Ecto neural progenitor cell (in vitro differentiated cells): Measurements from ENCODE around the gene AP2A2.

Experiments used
- DNase-seq: peaks from one replicate; pipeline ENCODE4 v3.0.0-alpha.2; 2018; ENCODE audit warnings: low spot score

Gene AP2A2

GRCh38 chr11:1030086-1030485 is 104.4 kb downstream of the AP2A2 start:
- no peak for DNase-seq

- DNase-seq, result no peak
Measured at GRCh38 chr11:1030556-1030955, 104.9 kb downstream of the AP2A2 start.

- DNase-seq, result no peak
Measured at GRCh38 chr11:1031121-1031899, 105.6 kb downstream of the AP2A2 start.

GRCh38 chr11:1032310-1032891 is 106.7 kb downstream of the AP2A2 start:
- no peak for DNase-seq

- no peak for DNase-seq
Measured at GRCh38 chr11:1033016-1033798, 107.5 kb downstream of the AP2A2 start.

GRCh38 chr11:1034001-1034400 is 108.3 kb downstream of the AP2A2 start:
- DNase-seq, result no peak

DNA sequence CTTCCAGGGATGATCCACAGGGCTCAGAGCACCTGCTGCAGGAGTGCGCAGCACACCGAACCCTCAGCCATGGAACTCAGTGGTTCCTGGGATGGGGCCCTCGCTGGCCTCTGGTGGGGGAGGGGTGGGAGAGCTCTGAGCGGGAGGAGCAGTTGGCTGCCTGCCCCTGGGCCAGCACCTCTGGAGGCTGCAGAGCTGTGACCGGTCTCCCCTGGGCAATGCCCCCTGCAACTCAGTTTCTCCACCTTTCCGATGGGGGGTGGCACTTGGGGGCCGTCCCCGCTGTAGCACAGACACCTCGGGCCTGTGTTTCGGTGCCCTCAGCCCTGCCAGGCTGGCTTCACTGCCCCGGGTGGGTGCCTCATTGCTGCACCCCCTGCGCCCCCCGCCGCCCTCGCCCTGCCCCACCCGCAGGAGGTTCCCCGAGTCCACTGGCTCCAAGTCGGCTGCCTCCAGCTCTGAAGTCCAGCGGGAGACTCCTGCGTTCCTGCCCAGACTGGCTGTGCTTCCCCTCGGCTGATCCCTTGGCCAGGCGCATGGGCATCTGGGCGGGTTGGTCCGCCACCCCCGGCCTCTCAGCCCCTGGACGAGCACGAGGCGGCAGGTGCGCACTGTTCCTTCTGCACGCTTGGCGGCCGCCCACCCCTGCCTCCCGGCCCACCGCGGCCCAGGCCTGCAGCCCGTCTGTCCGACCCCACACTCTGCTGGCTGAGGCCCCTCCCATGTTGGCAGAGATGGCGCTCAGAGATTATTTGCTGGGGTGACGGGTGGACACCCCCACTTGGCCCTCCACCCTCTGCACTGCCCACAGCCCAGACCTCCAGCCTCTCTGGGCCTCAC is 109.0 kb downstream of the AP2A2 start:
- no peak for DNase-seq

- no peak for DNase-seq
Measured at GRCh38 chr11:1035577-1036283, 110.1 kb downstream of the AP2A2 start.

- no peak for DNase-seq
Measured at GRCh38 chr11:1036303-1036923, 110.7 kb downstream of the AP2A2 start, which contains the start of gene MUC6. TSS of gene MUC6 (minus strand) at chr11:1036718. CDS start at chr11:1036655, 63 bp downstream.

DNA sequence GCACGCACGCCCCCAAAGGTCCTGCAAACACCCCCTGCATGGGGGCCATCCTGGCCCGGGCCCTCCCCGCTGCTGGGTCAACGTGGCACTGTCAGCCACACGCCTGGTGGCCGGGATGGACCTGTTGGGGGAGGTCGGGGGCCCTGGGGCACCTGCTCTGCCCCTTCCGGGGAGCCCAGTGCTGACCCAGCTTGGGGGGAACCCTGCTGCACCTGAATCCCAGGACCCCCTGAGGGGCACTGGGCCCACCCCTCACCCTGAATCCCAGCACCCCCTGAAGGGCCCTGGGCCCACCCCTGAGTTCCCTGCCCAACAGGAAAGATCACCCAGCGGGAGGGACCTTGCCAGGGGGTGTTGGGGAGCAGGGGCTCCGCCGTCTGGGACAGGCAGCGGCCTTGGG is 111.3 kb downstream of the AP2A2 start:
- no peak for DNase-seq

DNA sequence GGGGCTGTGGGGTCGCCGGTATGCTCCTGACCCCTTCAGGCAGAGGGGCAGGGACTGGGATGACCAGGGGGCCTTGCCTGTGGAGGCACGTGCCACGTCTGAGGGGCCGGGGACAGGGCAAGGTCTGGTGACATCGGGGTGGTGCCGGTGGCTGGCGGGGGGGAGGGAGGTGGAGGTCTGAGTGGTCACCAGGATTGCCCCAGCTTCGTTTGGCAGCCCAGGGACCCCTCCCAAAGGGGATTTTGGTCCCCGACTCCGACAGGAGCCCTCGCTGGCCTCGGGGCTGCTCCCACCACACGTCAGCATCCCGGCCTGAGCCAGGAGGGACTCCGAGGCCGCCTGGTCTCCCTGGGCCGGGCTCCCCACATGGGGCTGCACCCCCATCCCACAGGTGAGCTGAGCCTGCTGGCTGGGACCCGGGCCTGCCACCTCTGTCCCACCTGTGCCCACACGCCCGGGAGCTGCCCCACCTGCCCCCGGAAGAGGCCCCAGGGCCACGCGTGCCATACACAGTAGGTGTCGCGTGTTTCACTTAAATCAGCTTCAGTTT is 111.9 kb downstream of the AP2A2 start:
- DNase-seq, result no peak

- no peak for DNase-seq
Measured at GRCh38 chr11:1038361-1038760, 112.7 kb downstream of the AP2A2 start.

DNA sequence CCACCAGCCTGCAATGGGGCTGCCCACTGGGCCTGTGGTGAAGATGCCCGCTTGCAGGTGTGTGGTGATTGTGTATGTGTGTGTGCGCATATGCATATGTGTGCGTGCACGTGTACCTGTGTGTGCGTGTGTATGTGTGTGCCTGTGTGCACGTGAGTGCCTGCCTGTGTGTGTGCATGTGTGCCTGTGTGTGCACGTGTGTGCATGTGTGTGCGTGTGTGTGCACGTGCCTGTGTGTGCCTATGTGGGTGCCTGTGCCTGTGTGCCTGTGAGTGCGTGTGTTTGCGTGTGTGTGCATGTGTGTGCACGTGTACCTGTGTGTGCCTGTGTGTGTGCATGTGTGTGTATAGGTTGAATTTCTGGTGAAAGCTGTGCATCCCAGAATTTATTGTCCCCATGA is 113.3 kb downstream of the AP2A2 start:
- DNase-seq, result no peak

GRCh38 chr11:1039481-1040427 is 114.1 kb downstream of the AP2A2 start:
- no peak for DNase-seq

- DNase-seq, result no peak
Measured at GRCh38 chr11:1040428-1041148, 114.9 kb downstream of the AP2A2 start.

- DNase-seq, result no peak
Measured at GRCh38 chr11:1041149-1041467, 115.4 kb downstream of the AP2A2 start.

GRCh38 chr11:1041471-1041870 is 115.8 kb downstream of the AP2A2 start:
- no peak for DNase-seq

DNA sequence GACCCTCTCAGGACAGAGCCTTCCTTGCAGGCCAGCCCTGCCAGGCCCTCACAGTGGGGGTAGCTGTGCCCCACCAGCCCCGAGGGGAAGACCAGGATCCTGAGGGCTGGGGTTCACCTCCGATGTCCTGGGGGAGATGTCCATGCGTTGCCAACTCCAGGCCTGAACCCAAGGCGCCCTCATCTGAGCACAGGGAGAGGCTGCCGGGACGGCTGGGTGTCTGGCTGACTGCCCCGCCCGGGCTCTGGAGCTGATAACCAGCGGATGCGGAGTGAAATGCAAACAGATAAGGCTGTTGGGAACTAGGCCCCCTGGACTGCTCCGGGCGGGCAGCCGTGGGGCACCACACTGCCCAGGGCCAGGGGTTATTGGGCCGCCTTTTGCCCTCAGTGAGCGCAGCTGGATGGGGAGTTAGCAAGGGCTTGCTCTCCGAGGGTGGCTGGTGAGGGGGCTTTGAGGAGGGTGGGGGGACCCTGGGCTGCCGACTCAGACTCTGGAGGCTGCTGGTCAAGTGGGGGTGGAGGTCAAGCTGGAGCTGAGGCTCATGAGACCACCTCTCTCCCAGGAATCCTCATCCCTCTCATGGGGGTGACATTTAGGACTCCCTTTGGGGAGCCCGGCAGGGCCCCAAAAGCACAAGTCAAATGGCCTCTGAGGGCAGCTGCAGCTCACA is 116.4 kb downstream of the AP2A2 start:
- no peak for DNase-seq
